WTC11 (cell line): ENCODE results near the gene SPIRE1. TPM values are rescaled to one million over a fixed set of nuclear protein-coding genes. Genes with fewer than 3 reads are reported as not detected.
"Not testable (repeated sequence)": the region's sequence is repeated elsewhere in the genome, so short reads cannot be mapped to it uniquely, and the experiment has no call there.

ENCODE experiments used
- ATAC-seq: fragments of 200-7000 bp; cut with Tn5 transposase; 2 replicates; pipeline ENCODE4 v1.10.0; 2021; ENCODE audit warnings: mild to moderate bottlenecking, moderate library complexity
- CTCF ChIA-PET: fragments of 300-600 bp; sonication (Branson Sonifier 250); formaldehyde crosslinking; loops from one replicate; lab custom pipeline; 2021; ENCODE audit warnings: antibody characterized with exemption; lab: Charles Lee
- POLR2A ChIA-PET: fragments of 350-600 bp; sonication (Branson Sonifier 250); formaldehyde crosslinking; loops from one replicate; lab custom pipeline; 2021; ENCODE audit warnings: antibody characterized with exemption; lab: Charles Lee
- DNase-seq: peaks from one replicate; pipeline ENCODE4 v3.0.0; 2021; ENCODE audit warnings: low spot score
- H3K27ac Mint-ChIP-seq: 2 replicates; pipeline ENCODE4 v1.8.0; 2021; ENCODE audit warnings: mixed read lengths
- H3K27me3 Mint-ChIP-seq: 2 replicates; pipeline ENCODE4 v1.8.0; 2021; ENCODE audit warnings: low read depth, mild to moderate bottlenecking, moderate library complexity, mixed read lengths
- H3K36me3 Mint-ChIP-seq: 2 replicates; pipeline ENCODE4 v1.8.0; 2021; ENCODE audit warnings: mixed read lengths
- H3K4me1 Mint-ChIP-seq: 2 replicates; pipeline ENCODE4 v1.8.0; 2022; ENCODE audit warnings: mixed read lengths
- H3K4me3 Mint-ChIP-seq: 2 replicates; pipeline ENCODE4 v1.8.0; 2021; ENCODE audit warnings: mild to moderate bottlenecking, moderate library complexity, mixed read lengths
- H3K9me3 Mint-ChIP-seq: 2 replicates; pipeline ENCODE4 v1.8.0; 2021; ENCODE audit warnings: mixed read lengths
- ATF2 ChIP-seq: sonication (generic); formaldehyde crosslinking; IDR thresholded peaks from 2 replicates; pipeline ENCODE4 v1.8.1; 2022; ENCODE audit warnings: low read depth, missing genetic modification reagents, borderline replicate concordance
- CREM ChIP-seq: sonication (generic); formaldehyde crosslinking; IDR thresholded peaks from 2 replicates; pipeline ENCODE4 v1.8.1; 2022; ENCODE audit warnings: mild to moderate bottlenecking, missing genetic modification reagents, moderate library complexity
- GTF2I ChIP-seq: fragments of 250-450 bp; sonication (Bioruptor Pico); conservative IDR thresholded peaks from 2 replicates; pipeline ENCODE4 v1.4.0; 2021; ENCODE audit warnings: mild to moderate bottlenecking
- JUN ChIP-seq: sonication (generic); formaldehyde crosslinking; IDR thresholded peaks from 2 replicates; pipeline ENCODE4 v1.8.0; 2023; ENCODE audit warnings: mild to moderate bottlenecking, missing genetic modification reagents
- NR2C2 ChIP-seq: sonication (generic); formaldehyde crosslinking; IDR thresholded peaks from 2 replicates; pipeline ENCODE4 v1.8.0; 2022; ENCODE audit warnings: mild to moderate bottlenecking, missing genetic modification reagents
- OVOL2 ChIP-seq: fragments of 250-450 bp; sonication (Bioruptor Pico); IDR thresholded peaks from 2 replicates; pipeline ENCODE4 v1.9.0; 2021; ENCODE audit warnings: mild to moderate bottlenecking, borderline replicate concordance
- RORB ChIP-seq: fragments of 250-450 bp; sonication (Bioruptor Pico); IDR thresholded peaks from 2 replicates; pipeline ENCODE4 v1.9.0; 2021; ENCODE audit warnings: mild to moderate bottlenecking
- STAT6 ChIP-seq: sonication (generic); formaldehyde crosslinking; conservative IDR thresholded peaks from 2 replicates; pipeline ENCODE4 v1.8.1; 2023; ENCODE audit warnings: mild to moderate bottlenecking, low read depth, missing genetic modification reagents, moderate library complexity
- TEAD1 ChIP-seq: sonication (generic); formaldehyde crosslinking; IDR thresholded peaks from 2 replicates; pipeline ENCODE4 v1.8.0; 2022; ENCODE audit warnings: mild to moderate bottlenecking, missing genetic modification reagents
- ZNF121 ChIP-seq: sonication (generic); formaldehyde crosslinking; IDR thresholded peaks from 2 replicates; pipeline ENCODE4 v1.8.0; 2023; ENCODE audit warnings: missing genetic modification reagents
- ZNF263 ChIP-seq: sonication (generic); formaldehyde crosslinking; IDR thresholded peaks from 2 replicates; pipeline ENCODE4 v1.8.1; 2022; ENCODE audit warnings: low read depth, mild to moderate bottlenecking, moderate library complexity, missing genetic modification reagents
- ZNF396 ChIP-seq: fragments of 250-450 bp; sonication (Bioruptor Pico); IDR thresholded peaks from 2 replicates; pipeline ENCODE4 v1.8.0; 2021; ENCODE audit warnings: mild to moderate bottlenecking, moderate library complexity, borderline replicate concordance
- ZNF416 ChIP-seq: fragments of 250-450 bp; sonication (Bioruptor Pico); IDR thresholded peaks from 2 replicates; pipeline ENCODE4 v1.9.0; 2021; ENCODE audit warnings: mild to moderate bottlenecking, inconsistent platforms
- ZNF425 ChIP-seq: fragments of 250-450 bp; sonication (Bioruptor Pico); conservative IDR thresholded peaks from 2 replicates; pipeline ENCODE4 v1.9.0; 2021; ENCODE audit warnings: mild to moderate bottlenecking
- ZNF512 ChIP-seq: sonication (generic); formaldehyde crosslinking; IDR thresholded peaks from 2 replicates; pipeline ENCODE4 v1.8.1; 2022; ENCODE audit warnings: missing genetic modification reagents, borderline replicate concordance
- ZNF671 ChIP-seq: fragments of 250-450 bp; sonication (Bioruptor Pico); IDR thresholded peaks from 2 replicates; pipeline ENCODE4 v1.8.0; 2021; ENCODE audit warnings: mild to moderate bottlenecking
- ZSCAN18 ChIP-seq: fragments of 250-450 bp; sonication (Bioruptor Pico); IDR thresholded peaks from 2 replicates; pipeline ENCODE4 v2.1.2; 2022; ENCODE audit warnings: mild to moderate bottlenecking, moderate library complexity
- total RNA-seq: library from RNA; stranded (reverse); gene quantifications from 3 replicates; pipeline ENCODE4 v1.2.3, GENCODE V29; 2021
- TF ChIP-seq, protein P1 (sequence below): sonication (generic); formaldehyde crosslinking; IDR thresholded peaks from 2 replicates; pipeline ENCODE4 v1.8.0; 2023; ENCODE audit warnings: mild to moderate bottlenecking, missing genetic modification reagents
- TF ChIP-seq, protein P2 (sequence below): sonication (generic); formaldehyde crosslinking; conservative IDR thresholded peaks from 2 replicates; pipeline ENCODE4 v1.8.1; 2022; ENCODE audit warnings: mild to moderate bottlenecking, missing genetic modification reagents
- TF ChIP-seq, protein P3 (sequence below): sonication (generic); formaldehyde crosslinking; IDR thresholded peaks from 2 replicates; pipeline ENCODE4 v1.8.0; 2022; ENCODE audit warnings: missing genetic modification reagents

The SPIRE1 gene
- total RNA-seq, 1 experiment from 2014 or later = 19.3 TPM

DNA sequence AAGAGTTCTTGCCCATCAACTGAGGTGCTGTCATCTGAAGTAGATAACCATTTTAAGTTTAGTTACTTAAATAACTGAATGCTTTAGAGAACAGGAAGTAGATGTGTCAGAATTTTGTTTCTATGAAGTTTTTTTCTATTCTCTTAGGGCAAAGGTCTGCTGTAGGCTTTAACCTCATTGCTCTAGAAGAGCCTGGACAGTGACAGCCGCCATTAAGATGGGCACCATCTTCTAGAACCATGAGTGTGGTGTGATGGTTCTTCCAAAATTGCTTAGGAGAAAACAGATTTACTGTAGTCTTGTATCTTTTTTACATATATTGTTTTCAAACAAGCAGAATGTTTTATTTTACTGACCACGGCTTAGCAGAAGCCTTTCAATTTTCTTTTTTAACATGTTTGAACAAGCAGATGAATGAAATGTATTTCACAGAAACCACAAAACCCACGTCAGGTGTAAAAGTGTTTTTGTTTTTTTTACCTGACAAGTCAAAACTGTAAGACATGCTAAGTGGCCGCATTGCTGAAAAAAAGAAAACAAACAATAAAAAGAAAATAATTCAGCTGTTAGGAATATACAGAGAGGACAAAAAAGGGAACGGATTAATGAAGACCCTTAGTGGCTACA is 172.3 kb downstream of the SPIRE1 start:
- Mint-ChIP-seq H3K27me3 (no peaks in the 10 kb centered on the region), H3K4me1 (peaks cover 2% of the 10 kb centered on the region), H3K9me3 (no peaks in the 10 kb centered on the region)
- DNase-seq = no peak
- no peak for ATAC-seq
- TF ChIP-seq ZNF671 (CRISPR knock-in tag) (no peak), ZNF396 (CRISPR knock-in tag) (no peak), ZNF416 (no peak), RORB (CRISPR knock-in tag) (no peak), ZSCAN18 (CRISPR knock-in tag) (no peak), TEAD1 (CRISPR knock-in tag) (no peak), ZNF425 (CRISPR knock-in tag) (no peak), ATF2 (CRISPR knock-in tag) (no peak), OVOL2 (no peak), GTF2I (CRISPR knock-in tag) (no peak), ZNF512 (CRISPR knock-in tag) (no peak), STAT6 (CRISPR knock-in tag) (no peak), ZNF121 (no peak), CREM (CRISPR knock-in tag) (no peak), JUN (CRISPR knock-in tag) (no peak), ZNF263 (CRISPR knock-in tag) (no peak), NR2C2 (CRISPR knock-in tag) (no peak)
- TF ChIP-seq, protein P1, sequence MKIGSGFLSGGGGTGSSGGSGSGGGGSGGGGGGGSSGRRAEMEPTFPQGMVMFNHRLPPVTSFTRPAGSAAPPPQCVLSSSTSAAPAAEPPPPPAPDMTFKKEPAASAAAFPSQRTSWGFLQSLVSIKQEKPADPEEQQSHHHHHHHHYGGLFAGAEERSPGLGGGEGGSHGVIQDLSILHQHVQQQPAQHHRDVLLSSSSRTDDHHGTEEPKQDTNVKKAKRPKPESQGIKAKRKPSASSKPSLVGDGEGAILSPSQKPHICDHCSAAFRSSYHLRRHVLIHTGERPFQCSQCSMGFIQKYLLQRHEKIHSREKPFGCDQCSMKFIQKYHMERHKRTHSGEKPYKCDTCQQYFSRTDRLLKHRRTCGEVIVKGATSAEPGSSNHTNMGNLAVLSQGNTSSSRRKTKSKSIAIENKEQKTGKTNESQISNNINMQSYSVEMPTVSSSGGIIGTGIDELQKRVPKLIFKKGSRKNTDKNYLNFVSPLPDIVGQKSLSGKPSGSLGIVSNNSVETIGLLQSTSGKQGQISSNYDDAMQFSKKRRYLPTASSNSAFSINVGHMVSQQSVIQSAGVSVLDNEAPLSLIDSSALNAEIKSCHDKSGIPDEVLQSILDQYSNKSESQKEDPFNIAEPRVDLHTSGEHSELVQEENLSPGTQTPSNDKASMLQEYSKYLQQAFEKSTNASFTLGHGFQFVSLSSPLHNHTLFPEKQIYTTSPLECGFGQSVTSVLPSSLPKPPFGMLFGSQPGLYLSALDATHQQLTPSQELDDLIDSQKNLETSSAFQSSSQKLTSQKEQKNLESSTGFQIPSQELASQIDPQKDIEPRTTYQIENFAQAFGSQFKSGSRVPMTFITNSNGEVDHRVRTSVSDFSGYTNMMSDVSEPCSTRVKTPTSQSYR = no peak
- TF ChIP-seq, protein P2, sequence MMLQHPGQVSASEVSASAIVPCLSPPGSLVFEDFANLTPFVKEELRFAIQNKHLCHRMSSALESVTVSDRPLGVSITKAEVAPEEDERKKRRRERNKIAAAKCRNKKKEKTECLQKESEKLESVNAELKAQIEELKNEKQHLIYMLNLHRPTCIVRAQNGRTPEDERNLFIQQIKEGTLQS = no peak
- TF ChIP-seq, protein P3, sequence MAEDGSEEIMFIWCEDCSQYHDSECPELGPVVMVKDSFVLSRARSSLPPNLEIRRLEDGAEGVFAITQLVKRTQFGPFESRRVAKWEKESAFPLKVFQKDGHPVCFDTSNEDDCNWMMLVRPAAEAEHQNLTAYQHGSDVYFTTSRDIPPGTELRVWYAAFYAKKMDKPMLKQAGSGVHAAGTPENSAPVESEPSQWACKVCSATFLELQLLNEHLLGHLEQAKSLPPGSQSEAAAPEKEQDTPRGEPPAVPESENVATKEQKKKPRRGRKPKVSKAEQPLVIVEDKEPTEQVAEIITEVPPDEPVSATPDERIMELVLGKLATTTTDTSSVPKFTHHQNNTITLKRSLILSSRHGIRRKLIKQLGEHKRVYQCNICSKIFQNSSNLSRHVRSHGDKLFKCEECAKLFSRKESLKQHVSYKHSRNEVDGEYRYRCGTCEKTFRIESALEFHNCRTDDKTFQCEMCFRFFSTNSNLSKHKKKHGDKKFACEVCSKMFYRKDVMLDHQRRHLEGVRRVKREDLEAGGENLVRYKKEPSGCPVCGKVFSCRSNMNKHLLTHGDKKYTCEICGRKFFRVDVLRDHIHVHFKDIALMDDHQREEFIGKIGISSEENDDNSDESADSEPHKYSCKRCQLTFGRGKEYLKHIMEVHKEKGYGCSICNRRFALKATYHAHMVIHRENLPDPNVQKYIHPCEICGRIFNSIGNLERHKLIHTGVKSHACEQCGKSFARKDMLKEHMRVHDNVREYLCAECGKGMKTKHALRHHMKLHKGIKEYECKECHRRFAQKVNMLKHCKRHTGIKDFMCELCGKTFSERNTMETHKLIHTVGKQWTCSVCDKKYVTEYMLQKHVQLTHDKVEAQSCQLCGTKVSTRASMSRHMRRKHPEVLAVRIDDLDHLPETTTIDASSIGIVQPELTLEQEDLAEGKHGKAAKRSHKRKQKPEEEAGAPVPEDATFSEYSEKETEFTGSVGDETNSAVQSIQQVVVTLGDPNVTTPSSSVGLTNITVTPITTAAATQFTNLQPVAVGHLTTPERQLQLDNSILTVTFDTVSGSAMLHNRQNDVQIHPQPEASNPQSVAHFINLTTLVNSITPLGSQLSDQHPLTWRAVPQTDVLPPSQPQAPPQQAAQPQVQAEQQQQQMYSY (CRISPR knock-in tag) = no peak
- TF ChIP-seq, all 79 proteins: peak for 0
- Mint-ChIP-seq H3K27ac (no peak overlapping the region), H3K4me3 (no peak overlapping the region), H3K36me3 (no peaks in the 10 kb centered on the region)
- ChIA-PET POLR2A (no interaction called here), CTCF (interaction anchor here (1.5 kb wide), 1 partner anchor 30 kb away, joined by 4 read pairs; no protein-coding TSS in a partner anchor)

GRCh38 chr18:12481915-12482314 is 176.0 kb downstream of the SPIRE1 start:
- DNase-seq, H3K4me3 Mint-ChIP-seq, ATAC-seq, POLR2A ChIA-PET, H3K9me3 Mint-ChIP-seq, H3K27me3 Mint-ChIP-seq, H3K36me3 Mint-ChIP-seq, CTCF ChIA-PET: not testable (repeated sequence)
- peaks cover 21% of the 10 kb centered on the region for H3K4me1 Mint-ChIP-seq
- peak overlapping the region; percentile 76; the same call in 1 of the 2 replicates for H3K27ac Mint-ChIP-seq
